GM19023 (cell line): Measurements from ENCODE around the gene NKG7.

ENCODE experiments used
- ATAC-seq: cut with Tn5 transposase; IDR thresholded peaks from one replicate; pipeline ENCODE4 v1.9.1; 2021; ENCODE audit warnings: mild to moderate bottlenecking, moderate library complexity; ENCODE audit not compliant: unreplicated experiment

The NKG7 gene

GRCh38 chr19:51364200-51365106 is 8.0 kb downstream of the NKG7 start:
- ATAC-seq, result no peak

- no peak for ATAC-seq
Observed at GRCh38 chr19:51361239-51361638, 11.2 kb downstream of the NKG7 start.

- ATAC-seq, result no peak
Observed at GRCh38 chr19:51359294-51359693, 13.2 kb downstream of the NKG7 start.

GRCh38 chr19:51357952-51358351 is 14.5 kb downstream of the NKG7 start:
- no peak for ATAC-seq

- no peak for ATAC-seq
Observed at GRCh38 chr19:51356159-51356801, 16.2 kb downstream of the NKG7 start.

GRCh38 chr19:51354742-51355148 is 17.7 kb downstream of the NKG7 start:
- ATAC-seq, result no peak

GRCh38 chr19:51354103-51354741 is 18.2 kb downstream of the NKG7 start:
- ATAC-seq, result no peak

GRCh38 chr19:51352783-51353360 is 19.6 kb downstream of the NKG7 start:
- ATAC-seq, result no peak

GRCh38 chr19:51351266-51351990 is 21.0 kb downstream of the NKG7 start:
- ATAC-seq, result no peak

- no peak for ATAC-seq
Observed at GRCh38 chr19:51347209-51347928, 25.1 kb downstream of the NKG7 start.

- ATAC-seq, result no peak
Observed at GRCh38 chr19:51346742-51347141, 25.7 kb downstream of the NKG7 start.

GRCh38 chr19:51345076-51345620 is 27.3 kb downstream of the NKG7 start:
- no peak for ATAC-seq

GRCh38 chr19:51342631-51343569 is 29.6 kb downstream of the NKG7 start:
- ATAC-seq, result no peak

GRCh38 chr19:51341976-51342580 is 30.4 kb downstream of the NKG7 start, which contains the start of gene VSIG10L:
TSS of gene VSIG10L (minus strand) at chr19:51342139. CDS start at chr19:51342124, 15 bp downstream.
- no peak for ATAC-seq

GRCh38 chr19:51341066-51341465 is 31.4 kb downstream of the NKG7 start:
- ATAC-seq, result no peak

- peak; percentile 57 for ATAC-seq
Observed at GRCh38 chr19:51339687-51340656, 32.5 kb downstream of the NKG7 start.

GRCh38 chr19:51339313-51339686 is 33.2 kb downstream of the NKG7 start:
- ATAC-seq, result peak; percentile 1
